Gastrocnemius medialis (tissue), 4 donors: ENCODE results near the gene AGPS. TPM values are rescaled to one million over a fixed set of nuclear protein-coding genes. Genes with fewer than 3 reads are reported as not detected.

Source experiments
- ATAC-seq, 2 donors: fragments of 150-250 bp; one replicate each; pipeline ENCODE4 v1.9.1; 2016
- DNase-seq, 2 donors: peaks; one replicate each; pipeline ENCODE4 v3.0.0-alpha.2; 2019
- H3K27ac ChIP-seq, 4 donors: fragments of 200-600 bp; sonication (generic); 1 replicate in 1 of 4; 2 replicates in 3 of 4; pipeline ENCODE4 v1.5.1; 2016 to 2018; ENCODE audit warnings: mild to moderate bottlenecking in 2 of 4, moderate library complexity in 1 of 4
- H3K27me3 ChIP-seq, 3 donors: fragments of 200-600 bp; sonication (generic) in 2 of 3; 1 replicate in 1 of 3; 2 replicates in 2 of 3; pipeline versions ENCODE4 v1.5.1 to v1.6.0; 2016 to 2019; ENCODE audit warnings: mild to moderate bottlenecking in 1 of 3, moderate library complexity in 1 of 3
- H3K36me3 ChIP-seq, 2 donors: fragments of 200-600 bp; sonication (generic) in 1 of 2; one replicate each; pipeline ENCODE4 v1.5.1; 2017 to 2018
- H3K4me1 ChIP-seq, 2 donors: fragments of 200-600 bp; sonication (generic) in 1 of 2; one replicate each; pipeline ENCODE4 v1.5.1; 2016 to 2017; ENCODE audit warnings: mild to moderate bottlenecking in 2 of 2
- H3K4me3 ChIP-seq, 4 donors: fragments of 200-600 bp; sonication (generic) in 3 of 4; 1 replicate in 1 of 4; 2 replicates in 3 of 4; pipeline ENCODE4 v1.5.1; 2016 to 2019; ENCODE audit warnings: mild to moderate bottlenecking in 2 of 4
- H3K9me3 ChIP-seq, 3 donors: fragments of 200-600 bp; sonication (generic) in 2 of 3; 1 replicate in 1 of 3; 2 replicates in 2 of 3; pipeline ENCODE4 v1.5.1; 2016 to 2019
- POLR2A ChIP-seq, 2 donors: fragments of 450-650 bp; IDR thresholded peaks; one replicate each; pipeline ENCODE4 v1.6.1; 2017; ENCODE audit warnings: antibody characterized with exemption in 2 of 2, mild to moderate bottlenecking in 2 of 2, moderate library complexity in 2 of 2
- in situ Hi-C, 4 donors: fragments of 200-750 bp; cut with MboI; loops; one replicate each; pipeline versions ENCODE4 v1.15.0 to v1.8.0; 2017; ENCODE audit warnings: low sequenced_read_pairs in 4 of 4
- intact Hi-C: fragments of 100-400 bp; cut with DNase I; formaldehyde crosslinking; loops from one replicate; pipeline ENCODE4 v1.15.1; 2023; ENCODE audit warnings: low total_unique reads
- total RNA-seq, 4 donors: library from RNA; depleted of rRNA; stranded (reverse); fragments of >200 nt; gene quantifications; one replicate each; pipeline versions ENCODE4 v1.1.0 to v1.2.3, GENCODE V29; 2016
- TF ChIP-seq, protein P1 (sequence below), 5 experiments: fragments of 450-650 bp in 3 of 5; fragments of 200-600 bp in 2 of 5; sonication (generic) in 2 of 5; IDR thresholded peaks in 4 of 5; conservative IDR thresholded peaks in 1 of 5; 1 replicate in 4 of 5; 2 replicates in 1 of 5; pipeline ENCODE4 v1.5.1; 2016 to 2019; ENCODE audit warnings: antibody characterized with exemption in 5 of 5, mild to moderate bottlenecking in 3 of 5, moderate library complexity in 3 of 5

Gene AGPS
- total RNA-seq, 4 donors from 2014 or later, result 23.1 to 30.9 (median 26.2) TPM

DNA sequence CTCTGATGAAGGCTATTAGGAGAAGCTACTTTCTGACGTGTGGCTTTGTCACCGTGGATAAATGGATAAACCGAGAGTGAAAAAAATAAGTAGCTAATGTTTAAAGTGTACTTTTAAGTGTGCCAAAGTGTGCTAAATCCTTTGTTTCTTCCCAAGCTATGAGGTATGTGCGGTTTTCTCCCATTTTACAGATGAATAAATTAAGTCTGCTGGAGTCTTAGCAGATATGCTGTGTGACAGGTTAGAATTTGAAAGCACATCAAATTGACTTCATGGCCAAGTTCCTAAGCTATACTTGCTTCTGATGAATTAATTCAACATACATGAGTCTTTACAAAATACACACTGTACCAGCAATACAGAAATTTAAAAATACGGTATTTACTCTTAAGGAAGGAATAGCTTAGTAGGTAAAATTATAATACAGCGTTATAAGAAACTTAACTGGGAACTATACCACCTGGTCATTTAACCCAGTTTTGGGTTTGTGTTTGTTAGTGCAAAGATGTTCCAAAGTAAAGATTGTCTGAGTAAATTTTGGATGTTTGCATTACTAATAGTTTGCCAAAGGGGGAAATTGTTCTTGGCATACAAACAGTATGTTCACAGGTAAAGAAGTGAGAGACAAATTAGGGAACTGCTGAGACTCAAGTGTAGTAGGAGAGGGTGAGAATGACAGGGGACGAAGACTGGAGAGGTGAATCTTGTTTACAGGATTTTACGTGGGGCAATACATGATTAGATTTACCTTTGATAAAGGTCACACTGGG lies 1.4 kb downstream of the AGPS start:
- peak overlapping the region; percentile 82 to 95 (median 89) for H3K4me3 ChIP-seq
- in situ Hi-C loops, result no loop called here
- H3K27ac ChIP-seq, result no peak overlapping the region

DNA sequence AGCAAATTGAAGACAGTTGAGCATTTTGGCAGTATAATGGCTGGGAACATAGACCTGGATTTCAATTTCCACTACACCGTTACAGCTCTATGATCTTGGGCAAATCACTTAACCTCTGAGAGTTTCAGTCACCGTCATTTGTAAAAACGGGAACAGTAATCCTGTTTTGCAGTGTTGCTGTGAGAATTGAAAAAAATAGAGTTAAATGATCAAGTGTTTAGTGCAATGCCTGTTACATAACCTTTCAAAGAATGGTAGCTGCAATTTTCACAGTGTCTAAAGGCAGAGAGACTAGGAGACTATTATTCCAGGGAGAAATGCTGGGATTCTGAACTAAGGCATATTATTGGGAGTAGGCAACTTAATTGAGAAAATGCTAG lies 2.0 kb downstream of the AGPS start:
- Histone ChIP-seq H3K9me3 (no peaks in the 10 kb centered on the region), H3K36me3 (no peaks in the 10 kb centered on the region), H3K27ac (no peak overlapping the region), H3K27me3 (no peaks in the 10 kb centered on the region), H3K4me1 (peaks cover 42 to 53% of the 10 kb centered on the region in 2 donors), H3K4me3 (no peak overlapping the region)
- in situ Hi-C loops (no loop called here), intact Hi-C loops (loop anchor here (10.0 kb wide), 2 partner anchors 130 to 360 kb away; partner anchors contain the start of gene NFE2L2)
- no peak for DNase-seq
- TF ChIP-seq POLR2A (IDR thresholded peaks at IDR 0.05), result no peak
- TF ChIP-seq, protein P1, sequence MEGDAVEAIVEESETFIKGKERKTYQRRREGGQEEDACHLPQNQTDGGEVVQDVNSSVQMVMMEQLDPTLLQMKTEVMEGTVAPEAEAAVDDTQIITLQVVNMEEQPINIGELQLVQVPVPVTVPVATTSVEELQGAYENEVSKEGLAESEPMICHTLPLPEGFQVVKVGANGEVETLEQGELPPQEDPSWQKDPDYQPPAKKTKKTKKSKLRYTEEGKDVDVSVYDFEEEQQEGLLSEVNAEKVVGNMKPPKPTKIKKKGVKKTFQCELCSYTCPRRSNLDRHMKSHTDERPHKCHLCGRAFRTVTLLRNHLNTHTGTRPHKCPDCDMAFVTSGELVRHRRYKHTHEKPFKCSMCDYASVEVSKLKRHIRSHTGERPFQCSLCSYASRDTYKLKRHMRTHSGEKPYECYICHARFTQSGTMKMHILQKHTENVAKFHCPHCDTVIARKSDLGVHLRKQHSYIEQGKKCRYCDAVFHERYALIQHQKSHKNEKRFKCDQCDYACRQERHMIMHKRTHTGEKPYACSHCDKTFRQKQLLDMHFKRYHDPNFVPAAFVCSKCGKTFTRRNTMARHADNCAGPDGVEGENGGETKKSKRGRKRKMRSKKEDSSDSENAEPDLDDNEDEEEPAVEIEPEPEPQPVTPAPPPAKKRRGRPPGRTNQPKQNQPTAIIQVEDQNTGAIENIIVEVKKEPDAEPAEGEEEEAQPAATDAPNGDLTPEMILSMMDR (IDR thresholded peaks at IDR 0.05 in 4 of 5, conservative IDR thresholded peaks at IDR 0.05 in 1 of 5), result no peak
- ATAC-seq, result no peak

More for the DNA sequence above, 1.4 kb downstream of the AGPS start:
- intact Hi-C loops, result loop anchor here (10.0 kb wide), 2 partner anchors 129 to 361 kb away; partner anchors contain the start of gene NFE2L2
- ATAC-seq (no peak), DNase-seq (no peak)
- Histone ChIP-seq H3K4me1 (peaks cover 39 to 48% of the 10 kb centered on the region in 2 donors), H3K36me3 (no peaks in the 10 kb centered on the region), H3K27me3 (no peaks in the 10 kb centered on the region), H3K9me3 (no peaks in the 10 kb centered on the region)
- TF ChIP-seq, protein P1 (IDR thresholded peaks at IDR 0.05 in 4 of 5, conservative IDR thresholded peaks at IDR 0.05 in 1 of 5), result no peak
- TF ChIP-seq POLR2A (IDR thresholded peaks at IDR 0.05), result no peak

DNA sequence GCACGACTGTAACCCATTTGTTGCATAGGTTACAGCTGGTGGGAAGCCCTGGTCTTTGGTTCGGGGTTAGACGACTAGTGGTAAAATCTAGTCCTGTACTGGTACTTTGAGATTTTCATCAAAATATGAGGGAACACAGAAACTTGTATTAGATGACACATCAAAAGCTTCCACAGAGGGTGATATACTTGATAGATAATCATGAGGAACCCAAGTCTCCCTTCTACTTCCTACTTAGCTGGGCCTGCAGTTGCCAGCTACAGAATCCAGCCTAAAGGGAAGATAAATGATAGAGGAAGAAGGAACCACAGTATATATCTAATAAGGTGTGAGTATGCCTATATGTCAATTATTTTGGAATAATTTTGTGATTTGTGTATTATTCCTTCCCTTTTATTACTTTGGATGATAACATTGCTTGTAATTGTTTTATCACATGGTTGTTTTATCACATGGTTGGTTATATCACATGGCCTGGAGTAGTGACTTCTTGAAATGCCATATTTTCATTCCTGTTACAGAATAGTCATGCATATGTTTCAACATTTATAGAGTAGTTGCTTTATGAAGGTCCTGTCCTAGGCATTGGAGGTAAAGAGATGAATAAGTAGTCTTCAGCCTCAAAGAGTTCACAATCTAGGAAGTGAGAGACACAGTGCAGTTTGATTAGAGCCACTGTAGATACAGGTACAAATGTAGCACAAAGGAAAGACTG lies 2.9 kb downstream of the AGPS start:
- no peaks in the 10 kb centered on the region for H3K36me3 ChIP-seq
- intact Hi-C loops, result loop anchor here (10.0 kb wide), 2 partner anchors 131 to 359 kb away; partner anchors contain the start of gene NFE2L2
- H3K9me3 ChIP-seq, result no peaks in the 10 kb centered on the region
- peaks cover 43 to 62% of the 10 kb centered on the region in 2 donors for H3K4me1 ChIP-seq
- no peak for ATAC-seq
- no peak overlapping the region for H3K27ac ChIP-seq
- no peak for DNase-seq
- TF ChIP-seq, protein P1 (IDR thresholded peaks at IDR 0.05 in 4 of 5, conservative IDR thresholded peaks at IDR 0.05 in 1 of 5), result no peak
- no peak for TF ChIP-seq POLR2A (IDR thresholded peaks at IDR 0.05)
- in situ Hi-C loops, result no loop called here
- H3K27me3 ChIP-seq, result no peaks in the 10 kb centered on the region
- no peak overlapping the region for H3K4me3 ChIP-seq

DNA sequence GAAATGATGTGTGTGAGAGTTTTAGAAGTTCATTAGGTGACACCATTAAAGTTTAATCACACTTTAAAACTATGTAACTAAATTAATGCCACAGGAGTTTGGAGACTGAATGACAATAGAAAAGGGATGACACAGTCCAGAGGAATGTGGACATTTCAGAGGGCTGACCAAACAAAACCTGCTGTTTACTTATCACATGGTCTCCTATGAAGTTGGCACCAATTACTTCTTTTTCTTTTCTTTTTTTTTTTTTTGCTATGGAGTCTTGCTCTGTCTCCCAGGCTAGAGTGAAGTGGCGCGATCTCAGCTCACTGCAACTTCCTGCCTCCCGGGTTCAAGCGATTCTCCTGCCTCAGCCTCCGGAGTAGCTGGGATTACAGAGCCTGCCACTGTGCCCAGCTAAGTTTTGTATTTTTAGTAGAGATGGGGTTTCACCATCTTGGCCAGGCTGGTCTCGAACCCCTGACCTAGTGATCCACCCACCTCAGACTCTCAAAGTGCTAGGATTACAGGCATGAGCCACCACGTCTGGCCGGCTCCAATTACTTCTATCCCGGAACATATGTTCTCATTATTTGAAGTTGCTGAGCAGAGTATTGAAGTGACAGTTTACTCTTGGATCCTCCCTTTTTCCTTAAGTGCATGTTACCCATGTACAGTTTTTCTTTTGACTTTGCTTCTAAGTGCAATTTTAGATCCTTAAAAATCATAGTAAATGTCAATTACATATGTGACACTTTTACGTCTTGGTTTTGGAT lies 4.3 kb downstream of the AGPS start:
- peaks cover 47 to 59% of the 10 kb centered on the region in 2 donors for H3K4me1 ChIP-seq

More for the DNA sequence above, 4.3 kb downstream of the AGPS start:
- no peaks in the 10 kb centered on the region for H3K27me3 ChIP-seq
- ATAC-seq, result no peak
- intact Hi-C loops (loop anchor here (10.0 kb wide), 2 partner anchors 132 to 358 kb away; partner anchors contain the start of gene NFE2L2), in situ Hi-C loops (no loop called here)
- peak overlapping the region in 1 of 4 donors; percentile 25 for H3K27ac ChIP-seq
- H3K9me3 ChIP-seq, result no peaks in the 10 kb centered on the region
- H3K36me3 ChIP-seq, result no peaks in the 10 kb centered on the region
- TF ChIP-seq POLR2A (IDR thresholded peaks at IDR 0.05), result no peak
- TF ChIP-seq, protein P1 (IDR thresholded peaks at IDR 0.05 in 4 of 5, conservative IDR thresholded peaks at IDR 0.05 in 1 of 5), result no peak
- no peak overlapping the region for H3K4me3 ChIP-seq
- no peak for DNase-seq
